Cerebellar cortex (tissue), 1 donor: Measurements from ENCODE around the gene TRIO.

ENCODE experiments used
- DNase-seq: peaks from one replicate; pipeline ENCODE4 v3.0.0-alpha.2; 2015; ENCODE audit warnings: low spot score

The TRIO gene

GRCh38 chr5:14436801-14437542, 293.8 kb downstream of the TRIO start:
- DNase-seq = no peak

DNA sequence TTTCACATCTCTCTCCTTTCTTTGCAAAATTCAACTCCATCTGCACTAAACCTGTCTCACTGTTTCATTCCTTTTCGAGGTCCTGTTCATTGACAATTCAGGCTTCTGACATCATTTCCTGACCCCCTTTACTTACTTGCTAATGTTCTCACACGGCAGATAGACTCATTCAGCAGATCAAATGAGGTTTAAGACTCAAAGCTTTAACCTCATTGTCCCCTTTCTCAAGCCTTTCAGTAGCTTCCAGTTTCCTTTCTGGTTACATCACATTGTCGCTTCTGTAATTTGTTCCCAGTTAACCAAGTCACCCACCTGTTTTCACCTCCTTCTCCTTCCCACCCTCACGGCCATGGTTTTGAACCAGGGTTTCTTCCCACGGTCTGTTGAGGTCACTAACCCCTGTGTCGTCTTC, 295.1 kb downstream of the TRIO start:
- DNase-seq = no peak

GRCh38 chr5:14439087-14439871, 296.1 kb downstream of the TRIO start:
- no peak for DNase-seq

GRCh38 chr5:14440223-14440581, 297.1 kb downstream of the TRIO start:
- no peak for DNase-seq

GRCh38 chr5:14440582-14441431, 297.7 kb downstream of the TRIO start:
- no peak for DNase-seq

DNA sequence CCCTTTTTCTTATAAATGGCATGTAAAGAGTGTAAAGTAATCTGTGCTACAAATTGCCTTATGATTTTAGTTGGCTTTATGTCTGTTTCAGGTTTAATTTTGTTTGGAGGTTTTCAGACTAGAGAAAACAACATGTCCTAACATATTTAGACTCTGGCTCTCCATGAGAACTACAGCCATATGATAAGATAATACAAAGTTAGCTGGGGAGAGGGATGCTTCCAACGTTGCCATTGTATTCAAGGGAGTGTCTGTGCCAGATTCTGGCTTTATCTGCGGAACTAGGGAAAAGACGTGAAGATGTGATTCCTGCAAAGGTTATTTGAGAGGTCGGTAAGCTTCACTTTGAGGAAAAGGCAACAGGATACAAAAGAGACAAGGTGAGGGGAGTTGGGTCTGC, 298.5 kb downstream of the TRIO start:
- no peak for DNase-seq

GRCh38 chr5:14442536-14442935, 299.4 kb downstream of the TRIO start:
- no peak for DNase-seq

- DNase-seq = no peak
Measured at GRCh38 chr5:14443671-14444093, 300.5 kb downstream of the TRIO start.

- DNase-seq = no peak
Measured at GRCh38 chr5:14444161-14444560, 301.0 kb downstream of the TRIO start.

- no peak for DNase-seq
Measured at GRCh38 chr5:14445013-14445412, 301.9 kb downstream of the TRIO start.

GRCh38 chr5:14445576-14446290, 302.6 kb downstream of the TRIO start:
- peak; percentile 57 for DNase-seq

DNA sequence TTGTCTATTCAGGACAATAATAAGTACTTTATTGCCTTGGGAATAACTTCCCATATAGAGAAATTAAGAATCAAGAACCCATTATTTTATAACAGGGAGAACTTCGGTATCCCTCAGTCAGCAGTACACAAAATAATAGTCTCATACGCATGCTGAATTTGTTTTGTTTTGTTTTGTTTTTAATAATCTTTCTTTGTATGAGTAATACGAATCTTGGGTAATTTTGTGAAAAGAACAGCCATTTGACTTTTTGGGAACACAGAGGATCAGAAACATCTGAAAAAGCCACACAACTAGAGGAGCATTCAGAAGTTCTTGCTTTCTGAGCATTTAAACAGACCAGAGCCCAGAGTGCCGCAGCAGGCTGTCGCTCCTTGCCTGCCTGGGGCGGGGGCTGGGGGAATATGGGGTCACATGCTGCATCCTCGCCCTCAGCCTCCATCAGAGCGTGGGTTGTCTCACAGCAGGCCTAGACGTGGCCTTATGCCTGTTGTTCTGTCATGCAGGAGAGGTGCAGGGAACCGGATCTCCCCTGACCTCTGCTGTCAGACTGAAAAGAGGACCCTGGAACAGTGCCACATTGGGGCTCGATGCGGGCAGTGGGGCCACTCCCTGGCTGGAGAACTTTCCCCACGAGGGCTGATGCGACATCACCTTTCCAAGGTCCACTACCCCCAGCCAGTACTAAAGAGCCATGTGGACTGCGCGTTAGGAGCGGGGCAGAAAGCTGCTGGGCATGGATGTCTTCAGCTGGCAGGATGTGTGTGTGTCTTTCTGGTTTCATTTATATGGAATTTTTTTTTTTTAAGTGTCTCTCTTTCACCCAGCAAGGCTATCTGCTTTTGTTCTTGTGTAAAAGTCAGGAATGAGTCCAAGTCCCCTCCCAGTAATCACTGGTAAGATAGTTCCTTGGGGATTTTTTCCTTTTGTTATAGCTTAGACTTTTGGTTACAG, 305.1 kb downstream of the TRIO start:
- DNase-seq = no peak

GRCh38 chr5:14449052-14449661, 306.0 kb downstream of the TRIO start:
- DNase-seq = no peak

- peak; percentile 46 for DNase-seq
Measured at GRCh38 chr5:14450018-14450524, 306.9 kb downstream of the TRIO start.

GRCh38 chr5:14450742-14451141, 307.6 kb downstream of the TRIO start:
- no peak for DNase-seq

- no peak for DNase-seq
Measured at GRCh38 chr5:14451871-14452270, 308.7 kb downstream of the TRIO start.

GRCh38 chr5:14452685-14453454, 309.7 kb downstream of the TRIO start:
- no peak for DNase-seq

DNA sequence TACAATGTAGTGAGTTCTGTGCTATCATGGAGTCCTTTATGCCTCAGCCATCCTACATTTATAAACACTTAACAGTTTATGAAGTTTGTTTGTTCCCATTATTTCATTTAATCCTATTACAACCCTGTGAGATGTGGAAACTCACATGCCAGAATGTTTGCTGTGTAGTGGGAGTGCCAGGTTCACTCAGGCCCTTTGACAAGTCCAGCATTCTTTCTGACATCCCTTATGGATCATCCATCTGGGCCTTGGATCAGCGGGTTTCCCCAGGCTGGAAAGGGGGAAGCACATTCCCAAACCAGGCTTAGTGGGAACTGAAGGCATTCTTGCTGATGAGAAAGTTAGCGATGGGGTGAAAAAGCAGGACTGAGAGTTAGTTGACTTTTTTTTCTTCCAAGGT, 310.3 kb downstream of the TRIO start:
- no peak for DNase-seq

DNA sequence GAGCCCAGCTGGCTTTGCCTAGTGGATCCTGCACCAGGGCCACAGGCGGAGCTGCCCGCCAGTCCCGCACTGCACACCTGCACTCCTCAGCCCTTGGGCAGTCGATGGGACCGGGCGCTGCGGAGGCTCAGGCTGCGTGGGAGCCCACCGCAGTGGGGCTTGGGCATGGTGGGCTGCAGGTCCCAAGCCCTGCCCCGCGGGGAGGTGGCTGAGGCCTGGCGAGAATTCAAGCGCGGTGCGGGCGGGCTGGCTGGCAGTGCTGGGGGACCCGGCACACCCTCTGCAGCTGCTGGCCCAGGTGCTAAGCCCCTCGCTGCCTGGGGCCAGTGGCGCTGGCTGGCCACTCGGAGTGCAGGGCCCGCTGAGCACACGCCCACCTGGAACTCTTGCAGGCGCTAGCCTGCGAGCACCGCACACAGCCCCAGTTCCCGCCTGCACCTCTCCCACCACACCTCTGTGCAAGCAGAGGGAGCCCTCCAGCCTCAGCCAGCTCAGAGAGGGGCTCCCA, 312.7 kb downstream of the TRIO start:
- no peak for DNase-seq
